Breast epithelium (tissue), 4 donors: ENCODE measurements around the gene HNRNPUL1. TPM values are rescaled to one million over a fixed set of nuclear protein-coding genes. Genes with fewer than 3 reads are reported as not detected.

Experiments
- DNase-seq, 2 donors: peaks; one replicate each; pipeline ENCODE4 v3.0.0-alpha.2; 2019; ENCODE audit warnings: low spot score in 2 of 2
- H3K27ac ChIP-seq, 2 donors: fragments of 200-600 bp; sonication (generic) in 1 of 2; one replicate each; pipeline ENCODE4 v1.5.1; 2016 to 2019; ENCODE audit warnings: mild to moderate bottlenecking in 1 of 2
- H3K27me3 ChIP-seq, 2 donors: fragments of 200-600 bp; sonication (generic) in 1 of 2; one replicate each; pipeline versions ENCODE4 v1.5.1 to v1.6.0; 2017 to 2019; ENCODE audit warnings: control low read depth in 1 of 2, mild to moderate bottlenecking in 1 of 2
- H3K36me3 ChIP-seq: fragments of 200-600 bp; one replicate; pipeline ENCODE4 v1.5.1; 2019
- H3K4me1 ChIP-seq, 2 donors: fragments of 200-600 bp; sonication (generic); one replicate each; pipeline ENCODE4 v1.5.1; 2016 to 2019; ENCODE audit warnings: control low read depth in 1 of 2
- H3K4me3 ChIP-seq, 3 donors: fragments of 200-600 bp; sonication (generic); 1 replicate in 2 of 3; 2 replicates in 1 of 3; pipeline ENCODE4 v1.5.1; 2016 to 2019; ENCODE audit warnings: mild to moderate bottlenecking in 3 of 3, moderate library complexity in 2 of 3
- H3K9me3 ChIP-seq, 2 donors: fragments of 200-600 bp; sonication (generic) in 1 of 2; one replicate each; pipeline ENCODE4 v1.5.1; 2016 to 2019; ENCODE audit warnings: control low read depth in 1 of 2
- CTCF ChIP-seq, 3 donors: fragments of 450-650 bp; IDR thresholded peaks; one replicate each; pipeline ENCODE4 v1.5.1; 2016 to 2017; ENCODE audit warnings: antibody characterized with exemption in 3 of 3, mild to moderate bottlenecking in 3 of 3, moderate library complexity in 3 of 3
- POLR2A ChIP-seq: fragments of 450-650 bp; IDR thresholded peaks from one replicate; pipeline ENCODE4 v1.6.1; 2016; ENCODE audit warnings: antibody characterized with exemption, mild to moderate bottlenecking, moderate library complexity
- POLR2AphosphoS5 ChIP-seq, 3 donors: sonication (generic); formaldehyde crosslinking; IDR thresholded peaks; one replicate each; pipeline ENCODE4 v1.6.1; 2017; ENCODE audit warnings: antibody characterized with exemption in 3 of 3
- intact Hi-C: fragments of 100-400 bp; cut with DNase I; formaldehyde crosslinking; loops from one replicate; pipeline ENCODE4 v1.15.1; 2023; ENCODE audit warnings: low total_unique reads
- total RNA-seq, 3 donors: library from RNA; depleted of rRNA; stranded (reverse); fragments of >200 nt; gene quantifications; one replicate each; pipeline ENCODE4 v1.1.0, GENCODE V29; 2016

HNRNPUL1 gene
- total RNA-seq, 3 donors from 2014 or later, result 116 to 146 (median 125) TPM

- DNase-seq, result no peak
- H3K4me1 ChIP-seq, result no peaks in the 10 kb centered on the region
- no peak overlapping the region for H3K4me3 ChIP-seq
- no peaks in the 10 kb centered on the region for H3K9me3 ChIP-seq
- intact Hi-C loops, result no loop called here
- H3K36me3 ChIP-seq, result no peaks in the 10 kb centered on the region
- H3K27me3 ChIP-seq, result no peaks in the 10 kb centered on the region
- TF ChIP-seq POLR2AphosphoS5 (IDR thresholded peaks at IDR 0.05), result no peak
- TF ChIP-seq CTCF (IDR thresholded peaks at IDR 0.05), result no peak
- TF ChIP-seq POLR2A, result no peak
- no peak overlapping the region for H3K27ac ChIP-seq
Measured at GRCh38 chr19:41249707-41250423, 14.3 kb upstream of the HNRNPUL1 start.

GRCh38 chr19:41253660-41254059 is 10.5 kb upstream of the HNRNPUL1 start:
- Histone ChIP-seq H3K4me1 (no peaks in the 10 kb centered on the region), H3K27ac (no peak overlapping the region), H3K36me3 (no peaks in the 10 kb centered on the region), H3K27me3 (no peaks in the 10 kb centered on the region), H3K4me3 (no peak overlapping the region), H3K9me3 (no peaks in the 10 kb centered on the region)
- TF ChIP-seq POLR2A (no peak), CTCF (IDR thresholded peaks at IDR 0.05) (no peak), POLR2AphosphoS5 (IDR thresholded peaks at IDR 0.05) (no peak)
- intact Hi-C loops, result no loop called here
- no peak for DNase-seq

- DNase-seq, result no peak
- Histone ChIP-seq H3K36me3 (no peaks in the 10 kb centered on the region), H3K4me3 (no peak overlapping the region), H3K9me3 (no peaks in the 10 kb centered on the region), H3K27me3 (no peaks in the 10 kb centered on the region), H3K4me1 (no peaks in the 10 kb centered on the region), H3K27ac (no peak overlapping the region)
- intact Hi-C loops, result no loop called here
- TF ChIP-seq CTCF (IDR thresholded peaks at IDR 0.05) (no peak), POLR2AphosphoS5 (IDR thresholded peaks at IDR 0.05) (no peak), POLR2A (no peak)
Measured at GRCh38 chr19:41255171-41255570, 9.0 kb upstream of the HNRNPUL1 start.

- Histone ChIP-seq H3K4me3 (peak overlapping the region; percentile 73 to 87 (median 75)), H3K27me3 (no peaks in the 10 kb centered on the region), H3K36me3 (no peaks in the 10 kb centered on the region), H3K9me3 (no peaks in the 10 kb centered on the region), H3K27ac (peak overlapping the region; percentile 98 to 100), H3K4me1 (peaks cover 0 to 6% of the 10 kb centered on the region in 2 donors)
- TF ChIP-seq POLR2AphosphoS5 (IDR thresholded peaks at IDR 0.05) (no peak), POLR2A (no peak), CTCF (IDR thresholded peaks at IDR 0.05) (no peak)
- DNase-seq, result no peak
- intact Hi-C loops, result no loop called here
Measured at GRCh38 chr19:41261474-41262190, 2.5 kb upstream of the HNRNPUL1 start.
